ENCODE measurements around the gene EPHB1.

Gene EPHB1

DNA sequence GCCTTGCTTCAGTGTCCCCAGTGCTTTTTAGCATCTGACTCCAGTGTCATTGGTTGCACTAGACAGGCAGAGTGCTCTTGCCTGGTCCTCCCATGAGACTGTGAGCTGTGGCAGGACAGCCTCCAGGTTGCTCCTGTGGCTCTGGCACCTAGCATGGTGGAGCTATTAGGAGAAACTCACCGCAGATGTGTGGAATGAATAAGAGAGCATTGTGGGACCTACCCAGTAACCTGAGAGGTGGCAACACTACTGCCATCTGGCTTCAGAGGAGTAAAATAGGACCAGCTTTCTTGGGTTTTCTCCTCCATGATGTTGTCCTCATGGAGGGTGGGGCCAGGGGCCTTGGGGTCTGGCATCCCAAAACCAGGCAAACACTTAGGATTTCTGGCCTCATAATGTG lies 183.6 kb downstream of the EPHB1 start:
- in situ Hi-C loops (cut with MboI; ENCODE audit: low sequenced_read_pairs, unreplicated experiment), result no loop called here
- TF ChIP-seq CTCF (IDR thresholded peaks at IDR 0.05; ENCODE audit: borderline replicate concordance, control extremely low read depth, extremely low read depth, insufficient read depth, missing control alignments), result no peak
- no peak for DNase-seq (ENCODE audit: low spot score)

- no peak for TF ChIP-seq CTCF (IDR thresholded peaks at IDR 0.05; ENCODE audit: borderline replicate concordance, control extremely low read depth, extremely low read depth, insufficient read depth, missing control alignments)
- in situ Hi-C loops (cut with MboI; ENCODE audit: low sequenced_read_pairs, unreplicated experiment), result no loop called here
Measured at GRCh38 chr3:134985864-134986715, 191.0 kb downstream of the EPHB1 start.

GRCh38 chr3:134988666-134989065 lies 193.6 kb downstream of the EPHB1 start:
- no peak for TF ChIP-seq CTCF (IDR thresholded peaks at IDR 0.05; ENCODE audit: borderline replicate concordance, control extremely low read depth, extremely low read depth, insufficient read depth, missing control alignments)
- in situ Hi-C loops (cut with MboI; ENCODE audit: low sequenced_read_pairs, unreplicated experiment), result no loop called here
- no peak for DNase-seq (ENCODE audit: low spot score)

More at GRCh38 chr3:134985864-134986715, 191.0 kb downstream of the EPHB1 start:
- DNase-seq (ENCODE audit: low spot score), result no peak

- in situ Hi-C loops (cut with MboI; ENCODE audit: low sequenced_read_pairs, unreplicated experiment), result no loop called here
- DNase-seq (ENCODE audit: low spot score), result no peak
- TF ChIP-seq CTCF (IDR thresholded peaks at IDR 0.05; ENCODE audit: borderline replicate concordance, control extremely low read depth, extremely low read depth, insufficient read depth, missing control alignments), result no peak
Measured at GRCh38 chr3:134991003-134991402, 195.9 kb downstream of the EPHB1 start.

DNA sequence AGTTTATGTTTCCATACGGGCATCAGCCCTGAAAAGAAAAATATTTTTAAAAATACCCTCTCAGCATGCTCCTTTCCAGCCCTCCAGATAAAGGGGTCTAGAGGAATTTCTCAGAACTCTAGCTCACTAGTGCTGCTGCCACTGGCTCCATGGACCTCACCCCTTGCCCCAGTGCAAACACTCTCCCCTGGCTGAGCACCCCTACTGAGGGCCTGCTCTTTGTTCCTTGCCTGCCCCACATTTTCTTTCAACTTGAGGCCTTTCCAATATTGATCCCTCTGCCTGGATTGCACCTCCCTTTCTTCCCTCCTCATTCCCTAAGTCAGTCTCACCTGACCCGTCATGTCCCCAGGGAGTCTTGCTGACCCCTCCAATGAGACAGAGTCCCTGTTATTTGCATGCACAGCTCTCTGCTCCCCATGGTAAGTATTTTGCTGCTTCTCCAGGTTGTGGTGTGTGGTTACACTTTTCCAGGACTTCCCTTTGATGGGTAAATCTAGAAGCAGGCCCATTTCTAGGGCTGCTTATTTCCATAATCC lies 196.5 kb downstream of the EPHB1 start:
- no peak for DNase-seq (ENCODE audit: low spot score)
- TF ChIP-seq CTCF (IDR thresholded peaks at IDR 0.05; ENCODE audit: borderline replicate concordance, control extremely low read depth, extremely low read depth, insufficient read depth, missing control alignments), result no peak
- in situ Hi-C loops (cut with MboI; ENCODE audit: low sequenced_read_pairs, unreplicated experiment), result no loop called here

DNA sequence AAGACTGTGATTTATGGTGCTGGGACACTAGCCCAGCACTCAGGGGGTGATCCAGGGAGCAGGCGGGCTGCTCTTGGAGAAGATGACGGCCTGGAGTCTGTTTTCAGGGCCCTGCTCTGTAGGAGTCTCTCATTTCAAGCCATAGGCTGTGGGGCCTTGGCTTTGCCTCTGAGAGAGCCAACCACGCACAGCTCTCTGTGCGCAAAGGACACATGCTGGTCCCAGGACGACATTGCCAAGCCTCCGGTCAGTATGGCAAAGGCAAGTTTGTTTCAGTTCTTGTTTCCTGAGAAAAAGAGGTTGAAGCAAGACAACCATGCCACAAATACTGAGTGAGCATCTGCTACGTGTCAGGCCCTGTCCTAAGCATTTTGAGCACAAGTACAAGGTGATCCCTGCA lies 197.1 kb downstream of the EPHB1 start:
- in situ Hi-C loops (cut with MboI; ENCODE audit: low sequenced_read_pairs, unreplicated experiment), result no loop called here
- no peak for TF ChIP-seq CTCF (IDR thresholded peaks at IDR 0.05; ENCODE audit: borderline replicate concordance, control extremely low read depth, extremely low read depth, insufficient read depth, missing control alignments)
- DNase-seq (ENCODE audit: low spot score), result no peak

Data from GM13976 (cell line).